ENCODE results near the gene NPAS4.

NPAS4 gene

DNA sequence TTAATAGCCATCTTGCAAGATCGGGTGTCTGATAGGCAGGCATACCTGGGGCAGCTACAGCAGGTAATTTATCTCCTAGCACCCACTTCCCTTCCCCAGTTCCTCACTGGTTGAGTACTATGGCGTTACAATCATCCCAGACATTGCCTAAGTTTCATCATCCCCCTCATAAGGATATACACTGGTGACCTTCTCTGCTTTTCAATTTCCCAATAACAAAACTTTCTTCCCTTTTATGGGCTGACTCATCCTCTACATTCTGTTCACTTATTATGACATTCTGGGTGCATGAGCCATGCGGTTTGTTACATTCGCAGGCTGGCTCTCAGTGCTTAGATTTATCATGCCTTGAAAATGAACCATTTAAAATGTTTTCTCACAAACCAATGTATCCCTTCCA lies 22.8 kb downstream of the NPAS4 start:
- Histone ChIP-seq H3K4me3 (no peak overlapping the region), H4K20me1 (no peaks in the 10 kb centered on the region), H3K36me3 (no peaks in the 10 kb centered on the region), H3K9me3 (replicated peaks in 1 of 11) (peaks cover 18 to 36% (median 23%) of the 10 kb centered on the region in 11 experiments), H3K27me3 (no peaks in the 10 kb centered on the region), H3K9ac (no peak overlapping the region), H3K4me2 (no peak overlapping the region; a peak in 1 of 22 replicates), H3K4me1 (peaks cover 0 to 8% (median 0%) of the 10 kb centered on the region in 10 experiments; a peak in 4 of 20 replicates), H3K27ac (peak overlapping the region in 3 of 11 experiments; percentile 27 to 45 (median 30); a peak in 5 of 22 replicates)
- TF ChIP-seq Cebpa-rat (IDR thresholded peaks at IDR 0.05), result peak in 1 of 11 experiments; percentile 25; a peak in 1 of 22 replicates

DNA sequence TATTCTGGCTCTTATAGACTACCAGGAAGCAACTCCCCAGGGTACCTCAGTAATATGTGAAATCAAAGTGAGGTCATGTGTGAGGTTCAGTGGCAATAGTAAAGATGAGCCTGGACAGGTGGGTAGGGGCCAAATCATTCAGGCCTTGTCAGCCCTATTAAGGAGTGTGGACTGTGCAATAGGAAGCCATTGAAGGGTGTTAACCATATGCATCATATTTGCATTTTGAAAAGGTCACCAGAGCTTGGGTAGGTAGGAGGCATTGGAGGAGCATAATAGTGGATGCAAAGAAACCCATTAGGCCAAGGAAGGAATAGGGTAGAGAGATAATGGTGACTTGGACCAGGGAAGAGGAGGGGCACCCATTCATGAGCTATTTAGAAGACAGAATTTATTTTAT lies 26.2 kb downstream of the NPAS4 start:
- no peaks in the 10 kb centered on the region for H4K20me1 ChIP-seq
- H3K4me3 ChIP-seq, result no peak overlapping the region
- no peak for TF ChIP-seq Cebpa-rat (IDR thresholded peaks at IDR 0.05)

GRCh38 chr11:66448523-66448922 lies 27.7 kb downstream of the NPAS4 start:
- no peak overlapping the region for H3K9ac ChIP-seq
- H3K4me1 ChIP-seq, result peaks cover 0 to 8% (median 0%) of the 10 kb centered on the region in 10 experiments; a peak in 4 of 20 replicates
- H4K20me1 ChIP-seq, result no peaks in the 10 kb centered on the region
- no peak for TF ChIP-seq Cebpa-rat (IDR thresholded peaks at IDR 0.05)
- H3K9me3 ChIP-seq (replicated peaks in 1 of 11), result peaks cover 5 to 19% (median 11%) of the 10 kb centered on the region in 11 experiments
- no peak overlapping the region for H3K4me2 ChIP-seq
- H3K27me3 ChIP-seq, result no peaks in the 10 kb centered on the region
- H3K4me3 ChIP-seq, result no peak overlapping the region
- no peak overlapping the region for H3K27ac ChIP-seq
- no peaks in the 10 kb centered on the region for H3K36me3 ChIP-seq

More for the DNA sequence above, 26.2 kb downstream of the NPAS4 start:
- Histone ChIP-seq H3K27ac (no peak overlapping the region), H3K4me1 (peaks cover 0 to 8% (median 0%) of the 10 kb centered on the region in 10 experiments; a peak in 4 of 20 replicates), H3K9ac (no peak overlapping the region), H3K27me3 (no peaks in the 10 kb centered on the region), H3K36me3 (no peaks in the 10 kb centered on the region), H3K4me2 (no peak overlapping the region), H3K9me3 (replicated peaks in 1 of 11) (peaks cover 18 to 34% (median 23%) of the 10 kb centered on the region in 11 experiments)

- no peaks in the 10 kb centered on the region; a peak in 1 of 22 replicates for H4K20me1 ChIP-seq
- H3K9ac ChIP-seq, result no peak overlapping the region
- no peaks in the 10 kb centered on the region for H3K36me3 ChIP-seq
- H3K27me3 ChIP-seq, result no peaks in the 10 kb centered on the region
- no peak overlapping the region for H3K4me2 ChIP-seq
- H3K4me3 ChIP-seq, result no peak overlapping the region
- TF ChIP-seq Cebpa-rat (IDR thresholded peaks at IDR 0.05), result no peak
- no peaks in the 10 kb centered on the region for H3K9me3 ChIP-seq (replicated peaks in 1 of 11)
- H3K4me1 ChIP-seq, result peaks cover 0 to 15% (median 12%) of the 10 kb centered on the region in 10 experiments; a peak in 13 of 20 replicates
- H3K27ac ChIP-seq, result no peak overlapping the region
These were observed 29.7 kb downstream of the NPAS4 start for GRCh38 chr11:66450560-66450959.

DNA sequence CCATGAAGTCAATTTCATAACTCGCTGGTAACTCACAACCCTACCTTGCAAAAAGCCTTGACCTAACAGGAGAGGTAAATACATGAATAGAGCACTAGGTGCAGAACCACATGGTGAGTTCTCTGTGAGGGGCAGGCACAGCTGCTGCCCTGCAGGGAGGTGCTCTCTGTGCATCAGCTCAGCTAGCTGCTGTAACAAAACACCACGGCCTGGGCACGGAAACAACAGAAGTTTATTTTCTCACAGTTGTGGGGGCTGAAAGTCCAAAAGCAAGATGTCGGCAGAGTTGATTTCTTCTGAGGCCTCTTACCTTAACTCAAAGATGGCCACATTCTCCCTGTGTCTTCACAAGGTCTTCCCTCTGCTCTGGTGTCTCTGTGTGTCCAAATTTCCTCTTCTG lies 30.8 kb downstream of the NPAS4 start:
- H3K4me3 ChIP-seq, result no peak overlapping the region
- H4K20me1 ChIP-seq, result no peaks in the 10 kb centered on the region; a peak in 1 of 22 replicates
- H3K27me3 ChIP-seq, result no peaks in the 10 kb centered on the region
- no peaks in the 10 kb centered on the region for H3K9me3 ChIP-seq (replicated peaks in 1 of 11)
- H3K4me2 ChIP-seq, result no peak overlapping the region
- H3K27ac ChIP-seq, result no peak overlapping the region
- peaks cover 0 to 18% (median 14%) of the 10 kb centered on the region in 10 experiments; a peak in 13 of 20 replicates for H3K4me1 ChIP-seq
- no peaks in the 10 kb centered on the region for H3K36me3 ChIP-seq
- TF ChIP-seq Cebpa-rat (IDR thresholded peaks at IDR 0.05), result no peak
- H3K9ac ChIP-seq, result no peak overlapping the region

- Histone ChIP-seq H3K4me3 (no peak overlapping the region), H3K9ac (no peak overlapping the region), H3K27me3 (no peaks in the 10 kb centered on the region), H3K36me3 (no peaks in the 10 kb centered on the region), H4K20me1 (no peaks in the 10 kb centered on the region; a peak in 1 of 22 replicates), H3K4me1 (peaks cover 22 to 41% (median 36%) of the 10 kb centered on the region in 10 experiments), H3K4me2 (peak overlapping the region in 6 of 11 experiments; percentile 3 to 41 (median 16); a peak in 6 of 22 replicates), H3K27ac (no peak overlapping the region), H3K9me3 (replicated peaks in 1 of 11) (no peaks in the 10 kb centered on the region)
- no peak for TF ChIP-seq Cebpa-rat (IDR thresholded peaks at IDR 0.05)
These were observed 33.4 kb downstream of the NPAS4 start for GRCh38 chr11:66454247-66454646.

GRCh38 chr11:66454828-66455227 lies 34.0 kb downstream of the NPAS4 start:
- H3K27ac ChIP-seq, result no peak overlapping the region

DNA sequence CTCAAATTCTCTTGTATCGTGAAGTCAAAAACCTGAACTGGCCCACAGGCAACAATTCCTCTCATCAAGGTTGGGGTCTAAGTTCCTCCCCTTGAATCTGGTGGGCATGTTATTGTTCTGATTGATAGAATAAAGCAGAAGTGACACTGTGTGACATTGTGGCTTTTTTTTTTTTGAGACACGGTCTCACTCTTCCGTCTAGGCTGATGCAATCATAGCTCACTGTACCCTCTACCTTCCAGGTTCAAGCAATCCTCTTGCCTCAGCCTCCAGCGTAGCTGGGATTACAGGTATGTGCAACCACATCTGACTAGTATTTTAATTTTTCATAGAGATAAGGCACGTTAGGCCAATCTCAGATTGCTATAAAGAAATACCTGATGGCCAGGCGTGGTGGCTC lies 37.0 kb downstream of the NPAS4 start:
- Histone ChIP-seq H3K4me1 (peaks cover 27 to 58% (median 46%) of the 10 kb centered on the region in 10 experiments), H3K4me2 (peak overlapping the region; percentile 47 to 75 (median 66)), H3K4me3 (no peak overlapping the region), H3K27ac (peak overlapping the region in 10 of 11 experiments; percentile 15 to 70 (median 44); a peak in 18 of 22 replicates), H4K20me1 (no peaks in the 10 kb centered on the region; a peak in 1 of 22 replicates), H3K27me3 (no peaks in the 10 kb centered on the region), H3K9ac (peak overlapping the region in 4 of 11 experiments; percentile 7 to 52 (median 22); a peak in 4 of 22 replicates), H3K36me3 (no peaks in the 10 kb centered on the region), H3K9me3 (replicated peaks in 1 of 11) (peaks cover 9 to 17% (median 14%) of the 10 kb centered on the region in 11 experiments; a peak in 16 of 22 replicates)
- peak in 4 of 11 experiments; percentile 36 to 61 (median 45); a peak in 4 of 22 replicates for TF ChIP-seq Cebpa-rat (IDR thresholded peaks at IDR 0.05)

More at GRCh38 chr11:66454828-66455227, 34.0 kb downstream of the NPAS4 start:
- Histone ChIP-seq H3K9ac (no peak overlapping the region), H3K4me3 (no peak overlapping the region), H4K20me1 (no peaks in the 10 kb centered on the region; a peak in 1 of 22 replicates), H3K4me2 (peak overlapping the region in 2 of 11 experiments; percentile 16 to 41; a peak in 4 of 22 replicates), H3K36me3 (no peaks in the 10 kb centered on the region), H3K9me3 (replicated peaks in 1 of 11) (no peaks in the 10 kb centered on the region), H3K27me3 (no peaks in the 10 kb centered on the region), H3K4me1 (peaks cover 27 to 46% (median 42%) of the 10 kb centered on the region in 10 experiments)
- TF ChIP-seq Cebpa-rat (IDR thresholded peaks at IDR 0.05), result no peak

GRCh38 chr11:66459138-66459778 lies 38.4 kb downstream of the NPAS4 start:
- Histone ChIP-seq H3K9ac (peak overlapping the region in 2 of 11 experiments; percentile 12 to 41; a peak in 3 of 22 replicates), H3K9me3 (replicated peaks in 1 of 11) (peaks cover 12 to 26% (median 25%) of the 10 kb centered on the region in 11 experiments; a peak in 16 of 22 replicates), H3K4me2 (peak overlapping the region; percentile 47 to 75 (median 66)), H3K27me3 (no peaks in the 10 kb centered on the region), H3K27ac (peak overlapping the region in 9 of 11 experiments; percentile 26 to 70 (median 51); a peak in 14 of 22 replicates), H3K36me3 (no peaks in the 10 kb centered on the region), H3K4me3 (no peak overlapping the region), H4K20me1 (no peaks in the 10 kb centered on the region; a peak in 1 of 22 replicates), H3K4me1 (peaks cover 27 to 53% (median 43%) of the 10 kb centered on the region in 10 experiments)
- TF ChIP-seq Cebpa-rat (IDR thresholded peaks at IDR 0.05), result no peak
